HG03280 (cell line): Measurements from ENCODE around the gene ADRA2C.

ENCODE experiments used
- ATAC-seq: cut with Tn5 transposase; IDR thresholded peaks from one replicate; pipeline ENCODE4 v1.9.1; 2021; ENCODE audit warnings: mild to moderate bottlenecking, moderate library complexity; ENCODE audit not compliant: unreplicated experiment

The ADRA2C gene

GRCh38 chr4:3756343-3757059, 9.7 kb upstream of the ADRA2C start:
- ATAC-seq = no peak

- ATAC-seq = no peak
Observed at GRCh38 chr4:3759236-3759635, 6.9 kb upstream of the ADRA2C start.

- ATAC-seq = no peak
Observed at GRCh38 chr4:3760346-3760745, 5.8 kb upstream of the ADRA2C start.

GRCh38 chr4:3760841-3761240, 5.3 kb upstream of the ADRA2C start:
- ATAC-seq = no peak

GRCh38 chr4:3762264-3762663, 3.9 kb upstream of the ADRA2C start:
- no peak for ATAC-seq

GRCh38 chr4:3762753-3763549, 3.2 kb upstream of the ADRA2C start:
- no peak for ATAC-seq

GRCh38 chr4:3765271-3766035, 732 bp upstream of the ADRA2C start:
- no peak for ATAC-seq

- ATAC-seq = no peak
Observed at GRCh38 chr4:3766785-3767569, 792 bp downstream of the ADRA2C start.

GRCh38 chr4:3767570-3768288, 1.5 kb downstream of the ADRA2C start:
- no peak for ATAC-seq

- ATAC-seq = no peak
Observed at GRCh38 chr4:3768842-3769641, 2.9 kb downstream of the ADRA2C start.

- no peak for ATAC-seq
Observed at GRCh38 chr4:3769642-3770184, 3.5 kb downstream of the ADRA2C start.

- no peak for ATAC-seq
Observed at GRCh38 chr4:3770323-3771163, 4.4 kb downstream of the ADRA2C start.

GRCh38 chr4:3771164-3771809, 5.1 kb downstream of the ADRA2C start:
- no peak for ATAC-seq

GRCh38 chr4:3771939-3772495, 5.8 kb downstream of the ADRA2C start:
- no peak for ATAC-seq

- no peak for ATAC-seq
Observed at GRCh38 chr4:3772632-3773031, 6.4 kb downstream of the ADRA2C start.

GRCh38 chr4:3773552-3774001, 7.4 kb downstream of the ADRA2C start:
- no peak for ATAC-seq

GRCh38 chr4:3774253-3774883, 8.2 kb downstream of the ADRA2C start:
- ATAC-seq = no peak
